IMR-90 (cell line): ENCODE data around the gene EXOC3L2.

Source experiments
- NFE2L2 ChIP-seq: fragments of 150-350 bp; IDR thresholded peaks from 2 replicates; pipeline ENCODE4 v1.6.1; 2016; ENCODE audit warnings: low read depth, mild to moderate bottlenecking, low read length
- TF ChIP-seq, protein P1 (sequence below): conservative IDR thresholded peaks from 2 replicates; pipeline ENCODE4 v1.5.1; 2012; ENCODE audit warnings: mild to moderate bottlenecking, low read depth, low read length, improper control_type of control experiment

DNA sequence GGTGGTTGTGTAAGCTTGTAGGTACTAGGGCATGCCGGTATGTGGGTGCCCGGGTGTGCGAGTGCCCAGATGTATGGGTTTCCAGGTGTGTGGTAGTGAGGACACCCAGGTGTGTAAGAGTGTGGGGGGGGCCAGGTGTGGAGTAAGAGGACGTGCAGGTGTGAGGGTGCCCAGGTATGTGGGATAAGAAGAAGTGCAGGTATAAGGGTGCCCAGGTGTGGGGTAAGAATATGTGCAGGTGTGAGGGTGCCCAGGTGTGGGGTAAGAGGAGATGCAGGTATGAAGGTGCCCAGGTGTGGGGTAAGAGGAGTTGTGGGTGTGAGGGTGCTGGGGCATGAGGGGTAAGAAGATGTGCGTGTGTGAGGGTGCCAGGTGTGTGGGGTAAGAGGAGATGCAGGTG is 20.2 kb upstream of the EXOC3L2 start:
- TF ChIP-seq, protein P1, sequence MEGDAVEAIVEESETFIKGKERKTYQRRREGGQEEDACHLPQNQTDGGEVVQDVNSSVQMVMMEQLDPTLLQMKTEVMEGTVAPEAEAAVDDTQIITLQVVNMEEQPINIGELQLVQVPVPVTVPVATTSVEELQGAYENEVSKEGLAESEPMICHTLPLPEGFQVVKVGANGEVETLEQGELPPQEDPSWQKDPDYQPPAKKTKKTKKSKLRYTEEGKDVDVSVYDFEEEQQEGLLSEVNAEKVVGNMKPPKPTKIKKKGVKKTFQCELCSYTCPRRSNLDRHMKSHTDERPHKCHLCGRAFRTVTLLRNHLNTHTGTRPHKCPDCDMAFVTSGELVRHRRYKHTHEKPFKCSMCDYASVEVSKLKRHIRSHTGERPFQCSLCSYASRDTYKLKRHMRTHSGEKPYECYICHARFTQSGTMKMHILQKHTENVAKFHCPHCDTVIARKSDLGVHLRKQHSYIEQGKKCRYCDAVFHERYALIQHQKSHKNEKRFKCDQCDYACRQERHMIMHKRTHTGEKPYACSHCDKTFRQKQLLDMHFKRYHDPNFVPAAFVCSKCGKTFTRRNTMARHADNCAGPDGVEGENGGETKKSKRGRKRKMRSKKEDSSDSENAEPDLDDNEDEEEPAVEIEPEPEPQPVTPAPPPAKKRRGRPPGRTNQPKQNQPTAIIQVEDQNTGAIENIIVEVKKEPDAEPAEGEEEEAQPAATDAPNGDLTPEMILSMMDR = no peak
- no peak for TF ChIP-seq NFE2L2
